NCI-H1048 (cell line): ENCODE measurements around the gene SGSM1.

Source experiments
- DNase-seq: peaks from one replicate; lab custom pipeline; 2025; lab: John Stamatoyannopoulos, UW

The SGSM1 gene, protein sequence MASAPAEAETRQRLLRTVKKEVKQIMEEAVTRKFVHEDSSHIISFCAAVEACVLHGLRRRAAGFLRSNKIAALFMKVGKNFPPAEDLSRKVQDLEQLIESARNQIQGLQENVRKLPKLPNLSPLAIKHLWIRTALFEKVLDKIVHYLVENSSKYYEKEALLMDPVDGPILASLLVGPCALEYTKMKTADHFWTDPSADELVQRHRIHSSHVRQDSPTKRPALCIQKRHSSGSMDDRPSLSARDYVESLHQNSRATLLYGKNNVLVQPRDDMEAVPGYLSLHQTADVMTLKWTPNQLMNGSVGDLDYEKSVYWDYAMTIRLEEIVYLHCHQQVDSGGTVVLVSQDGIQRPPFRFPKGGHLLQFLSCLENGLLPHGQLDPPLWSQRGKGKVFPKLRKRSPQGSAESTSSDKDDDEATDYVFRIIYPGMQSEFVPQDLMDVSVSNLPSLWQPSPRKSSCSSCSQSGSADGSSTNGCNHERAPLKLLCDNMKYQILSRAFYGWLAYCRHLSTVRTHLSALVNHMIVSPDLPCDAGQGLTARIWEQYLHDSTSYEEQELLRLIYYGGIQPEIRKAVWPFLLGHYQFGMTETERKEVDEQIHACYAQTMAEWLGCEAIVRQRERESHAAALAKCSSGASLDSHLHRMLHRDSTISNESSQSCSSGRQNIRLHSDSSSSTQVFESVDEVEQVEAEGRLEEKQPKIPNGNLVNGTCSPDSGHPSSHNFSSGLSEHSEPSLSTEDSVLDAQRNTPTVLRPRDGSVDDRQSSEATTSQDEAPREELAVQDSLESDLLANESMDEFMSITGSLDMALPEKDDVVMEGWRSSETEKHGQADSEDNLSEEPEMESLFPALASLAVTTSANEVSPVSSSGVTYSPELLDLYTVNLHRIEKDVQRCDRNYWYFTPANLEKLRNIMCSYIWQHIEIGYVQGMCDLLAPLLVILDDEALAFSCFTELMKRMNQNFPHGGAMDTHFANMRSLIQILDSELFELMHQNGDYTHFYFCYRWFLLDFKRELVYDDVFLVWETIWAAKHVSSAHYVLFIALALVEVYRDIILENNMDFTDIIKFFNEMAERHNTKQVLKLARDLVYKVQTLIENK

DNA sequence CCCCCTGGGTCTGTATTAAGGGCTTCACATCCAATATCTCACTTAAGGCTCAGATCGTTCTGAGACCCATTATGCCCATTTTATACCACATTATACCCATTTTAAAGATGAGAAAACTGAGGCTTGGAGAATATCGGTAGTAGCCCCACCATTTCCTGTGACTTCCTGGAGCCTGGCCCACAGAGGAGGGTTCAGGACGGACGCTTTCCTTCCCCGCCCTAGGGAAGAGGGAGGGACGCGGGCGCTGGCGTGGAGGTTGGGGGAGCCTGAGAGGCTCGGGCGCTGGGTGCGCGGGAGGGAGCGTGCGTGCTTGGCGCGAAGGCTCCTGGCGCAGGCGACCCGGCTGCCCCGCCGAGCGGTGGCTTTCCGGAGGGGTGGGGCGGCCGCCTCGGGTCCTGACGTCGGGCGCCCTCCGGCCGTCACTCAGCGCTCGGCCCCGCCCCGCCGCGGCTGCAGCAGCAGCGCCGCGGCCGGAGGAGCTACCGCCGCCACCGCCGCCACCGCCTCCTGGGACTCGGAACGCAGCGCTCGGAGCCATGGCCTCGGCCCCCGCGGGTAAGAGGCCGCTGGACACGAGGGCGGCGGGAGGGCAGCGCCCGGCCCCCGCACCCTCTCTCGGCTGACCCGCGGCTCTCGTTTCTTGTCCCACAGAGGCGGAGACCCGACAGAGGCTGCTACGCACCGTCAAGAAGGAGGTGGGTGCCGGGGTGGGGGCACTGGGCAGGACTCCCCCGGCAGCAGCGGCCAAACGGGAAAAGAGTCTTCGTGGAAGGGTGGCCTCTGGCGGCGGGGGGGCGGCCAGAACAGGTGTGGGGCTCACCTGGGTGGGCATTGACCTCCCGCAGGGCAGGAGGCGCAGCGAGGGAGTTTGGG lies at the start of gene SGSM1:
SGSM1 (plus strand) TSS at position 422 of the 873 bp plus-strand sequence; CDS start at position 537, 115 bp downstream.
- DNase-seq, result peak; percentile 30

- DNase-seq, result no peak
These were observed 47.7 kb upstream of the SGSM1 start for GRCh38 chr22:24758164-24758799.

GRCh38 chr22:24759765-24760164 lies 46.2 kb upstream of the SGSM1 start:
- no peak for DNase-seq

- no peak for DNase-seq
These were observed 45.2 kb upstream of the SGSM1 start for GRCh38 chr22:24760708-24761306.

GRCh38 chr22:24761888-24762675 lies 43.9 kb upstream of the SGSM1 start:
- DNase-seq, result no peak

- no peak for DNase-seq
These were observed 42.0 kb upstream of the SGSM1 start for GRCh38 chr22:24763872-24764485.

DNA sequence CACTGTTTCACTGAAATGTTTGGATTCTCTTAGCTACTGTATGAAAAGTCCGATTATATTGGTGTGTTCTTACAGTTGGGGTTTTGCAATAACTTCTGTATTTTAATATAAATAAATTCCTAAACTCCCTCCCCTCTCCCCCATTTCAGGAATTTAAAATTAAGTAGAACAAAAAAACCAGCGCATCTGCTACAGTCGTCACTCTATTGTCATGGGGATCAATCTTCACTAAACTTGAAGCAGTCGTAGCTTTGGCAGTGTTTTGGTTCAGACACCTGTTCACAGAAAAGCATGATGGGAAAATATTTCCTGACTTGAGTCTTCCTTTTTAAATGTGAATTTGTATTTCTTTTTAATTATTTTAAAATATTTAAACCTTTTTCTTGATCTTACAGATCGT lies 40.8 kb upstream of the SGSM1 start:
- no peak for DNase-seq

DNA sequence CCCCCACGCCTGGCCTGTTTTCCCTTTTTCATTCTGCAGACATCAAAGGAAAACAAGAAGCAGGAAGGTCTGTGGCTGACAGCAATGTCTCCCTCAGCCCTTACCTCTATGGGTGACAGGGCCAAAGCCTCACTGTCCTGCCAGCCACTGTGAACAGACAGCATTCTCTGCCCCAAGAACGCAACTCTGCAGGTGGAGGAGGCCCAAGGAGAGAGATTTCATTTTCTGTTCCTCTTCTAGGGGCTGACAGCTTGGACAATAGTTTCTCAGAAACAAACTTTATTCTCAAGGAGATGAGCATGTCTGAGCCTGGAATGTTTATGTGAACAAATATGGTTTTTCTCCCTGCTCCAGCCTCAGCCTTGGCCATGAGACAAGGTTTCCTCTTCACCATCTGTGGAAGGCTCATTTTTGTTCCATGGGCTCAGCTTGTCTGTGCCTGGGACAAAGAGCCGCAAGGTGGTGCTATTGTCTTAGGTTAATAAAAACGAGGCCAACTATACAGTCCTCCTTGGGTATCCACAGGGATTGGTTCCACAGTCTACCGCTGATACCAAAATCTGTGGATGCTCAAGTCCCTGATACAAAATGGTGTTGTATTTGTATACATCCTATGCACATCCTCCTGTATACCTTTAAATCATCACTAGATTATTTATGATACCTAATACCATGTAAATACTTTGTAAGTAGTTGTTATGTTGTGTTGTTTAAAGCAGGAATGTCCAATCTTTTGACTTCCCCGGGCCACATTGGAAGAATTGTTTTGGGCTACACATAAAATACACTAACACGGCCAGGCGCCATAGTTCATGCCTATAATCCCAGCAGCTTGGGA lies 37.3 kb upstream of the SGSM1 start:
- DNase-seq, result peak; percentile 12

DNA sequence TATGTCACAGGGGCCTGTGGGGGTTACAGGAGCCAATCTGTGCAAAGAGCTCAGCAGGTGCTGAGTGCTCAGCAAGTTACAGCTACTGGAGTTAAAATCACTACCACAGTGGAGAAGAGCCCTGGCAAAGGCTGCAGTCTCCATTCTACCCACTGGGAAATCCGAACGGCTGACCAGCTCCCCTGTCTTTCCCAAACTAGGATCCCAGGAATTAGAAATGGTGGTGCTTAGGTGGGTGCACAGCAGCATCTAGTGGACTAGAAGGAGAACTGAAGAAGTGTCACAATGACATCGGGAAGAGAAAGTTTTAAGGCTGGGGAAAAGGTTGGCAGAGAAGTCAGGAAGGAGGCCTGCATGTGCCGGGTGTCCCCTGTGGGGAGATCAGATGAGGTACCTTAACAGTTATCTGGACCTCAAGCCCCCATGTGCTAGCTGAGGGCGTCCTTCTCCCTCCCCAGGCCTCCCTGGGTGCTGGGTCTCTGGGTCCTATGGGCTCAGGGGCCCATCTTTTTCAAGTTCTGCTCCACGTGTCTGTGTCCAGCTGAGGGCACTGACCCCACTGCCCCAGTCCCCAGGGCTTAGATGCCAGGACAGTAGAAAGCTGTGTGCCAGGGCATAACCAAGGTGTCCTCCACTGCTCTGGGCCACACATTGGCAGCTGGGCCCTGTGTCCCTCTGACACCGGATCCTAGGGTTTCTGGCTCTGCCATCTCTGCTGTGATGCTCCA lies 33.4 kb upstream of the SGSM1 start:
- no peak for DNase-seq

- DNase-seq, result no peak
These were observed 30.1 kb upstream of the SGSM1 start for GRCh38 chr22:24775769-24776492.

DNA sequence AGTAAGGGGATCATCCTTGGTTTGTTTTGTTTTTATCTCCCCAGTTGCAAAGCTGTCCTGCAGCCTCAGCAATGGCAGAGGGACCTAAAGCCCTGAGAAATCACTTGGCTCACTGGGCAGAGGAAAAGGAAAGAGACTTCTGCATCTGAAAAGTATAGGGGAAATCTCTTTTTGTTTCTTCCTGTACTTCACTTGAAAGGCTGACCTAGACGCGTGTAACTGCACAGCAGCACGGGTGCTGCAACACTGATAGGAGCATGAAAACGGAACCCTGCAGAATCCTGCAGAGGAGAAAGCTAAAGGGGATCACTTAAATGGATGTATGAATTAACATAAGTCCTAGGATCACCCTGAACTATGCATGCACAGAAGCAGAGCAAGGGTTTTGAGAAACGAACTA lies 29.5 kb upstream of the SGSM1 start:
- DNase-seq, result no peak

DNA sequence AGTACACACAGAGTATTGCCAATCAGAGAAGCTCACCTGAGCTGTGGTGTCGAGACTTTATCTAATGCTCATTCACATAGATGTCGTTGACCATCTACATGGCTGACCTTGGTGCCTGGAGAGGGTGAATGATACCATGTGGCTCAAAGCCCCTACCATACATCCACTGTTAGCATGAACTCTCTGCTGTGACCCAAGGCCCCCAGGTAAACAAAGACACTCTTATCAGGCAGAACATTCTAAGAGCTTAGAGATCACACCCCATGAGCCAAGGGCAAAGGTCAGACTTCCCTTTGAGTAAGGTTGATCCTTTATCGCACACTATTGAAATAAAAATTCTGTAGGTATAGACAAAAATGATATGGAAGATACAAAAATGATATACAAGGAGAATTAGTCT lies 16.5 kb upstream of the SGSM1 start:
- no peak for DNase-seq

DNA sequence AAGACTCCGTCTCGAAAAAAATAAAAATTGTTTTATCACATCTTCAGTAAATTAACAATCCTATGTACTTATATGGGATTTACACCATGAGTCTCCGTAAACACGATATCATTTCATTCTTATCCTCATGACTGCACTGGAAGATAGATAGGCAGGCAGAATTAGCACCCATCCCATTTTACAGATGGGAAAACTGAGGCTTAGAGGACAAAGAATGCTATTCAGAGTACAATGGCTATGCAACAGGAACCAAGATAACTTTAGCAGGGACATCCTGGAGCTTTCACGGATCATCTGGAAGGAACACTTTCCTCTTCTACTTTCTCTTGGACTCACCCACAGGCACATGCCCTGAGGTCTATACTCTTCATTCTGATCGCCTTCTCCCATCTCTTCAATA lies 14.6 kb upstream of the SGSM1 start:
- DNase-seq, result no peak

GRCh38 chr22:24796056-24796455 lies 10.0 kb upstream of the SGSM1 start:
- DNase-seq, result no peak

GRCh38 chr22:24796860-24797259 lies 9.2 kb upstream of the SGSM1 start:
- DNase-seq, result no peak

- no peak for DNase-seq
These were observed 4.0 kb upstream of the SGSM1 start for GRCh38 chr22:24801901-24802465.

- no peak for DNase-seq
These were observed 2.9 kb upstream of the SGSM1 start for GRCh38 chr22:24803064-24803542.
